Superior temporal gyrus (tissue), 1 donor: ENCODE data around the gene ZNF526.

Source experiments
- DNase-seq: peaks from one replicate; pipeline ENCODE4 v3.0.0-alpha.2; 2016; ENCODE audit errors: extremely low spot score

Gene ZNF526

GRCh38 chr19:42196011-42197001, 23.8 kb upstream of the ZNF526 start:
- DNase-seq = no peak

- no peak for DNase-seq
These were observed 22.7 kb upstream of the ZNF526 start for GRCh38 chr19:42197375-42197817.

- DNase-seq = no peak
These were observed 21.3 kb upstream of the ZNF526 start for GRCh38 chr19:42198676-42199439.

- DNase-seq = no peak
These were observed 20.5 kb upstream of the ZNF526 start for GRCh38 chr19:42199440-42200115.

GRCh38 chr19:42200116-42200715, 19.9 kb upstream of the ZNF526 start:
- no peak for DNase-seq

- no peak for DNase-seq
These were observed 18.4 kb upstream of the ZNF526 start for GRCh38 chr19:42201489-42202289.

- DNase-seq = no peak
These were observed 17.7 kb upstream of the ZNF526 start for GRCh38 chr19:42202290-42202880.

- no peak for DNase-seq
These were observed 16.4 kb upstream of the ZNF526 start for GRCh38 chr19:42203700-42204099.

- no peak for DNase-seq
These were observed 15.4 kb upstream of the ZNF526 start for GRCh38 chr19:42204664-42205063.

- no peak for DNase-seq
These were observed 13.0 kb upstream of the ZNF526 start for GRCh38 chr19:42206871-42207755.

GRCh38 chr19:42207767-42208271, 12.3 kb upstream of the ZNF526 start:
- DNase-seq = no peak

- no peak for DNase-seq
These were observed 11.5 kb upstream of the ZNF526 start for GRCh38 chr19:42208612-42209011.

GRCh38 chr19:42212886-42213285, 7.2 kb upstream of the ZNF526 start:
- no peak for DNase-seq

GRCh38 chr19:42214810-42215485, 5.2 kb upstream of the ZNF526 start:
- DNase-seq = no peak

GRCh38 chr19:42216653-42217519, 3.2 kb upstream of the ZNF526 start:
- peak; percentile 14 for DNase-seq

GRCh38 chr19:42217520-42218437, 2.3 kb upstream of the ZNF526 start, which contains the start of gene DEDD2:
Gene DEDD2, minus strand, starts transcription at chr19:42217677. Its CDS starts 670 bp downstream, at chr19:42217007.
- DNase-seq = peak; percentile 96
